Vagina (tissue), 2 donors: ENCODE data around the gene CLPSL2.

Experiments used
- POLR2A ChIP-seq, 2 donors: fragments of 450-650 bp; IDR thresholded peaks; one replicate each; pipeline ENCODE4 v1.6.1; 2017; ENCODE audit warnings: antibody characterized with exemption in 2 of 2, mild to moderate bottlenecking in 2 of 2, moderate library complexity in 2 of 2
- TF ChIP-seq, protein P1 (sequence below), 3 experiments: fragments of 450-650 bp in 2 of 3; fragments of 200-600 bp in 1 of 3; sonication (generic) in 1 of 3; IDR thresholded peaks; one replicate each; pipeline ENCODE4 v1.5.1; 2017 to 2019; ENCODE audit warnings: antibody characterized with exemption in 3 of 3, mild to moderate bottlenecking in 2 of 3, moderate library complexity in 2 of 3

- no peak for TF ChIP-seq POLR2A (IDR thresholded peaks at IDR 0.05)
- TF ChIP-seq, protein P1, sequence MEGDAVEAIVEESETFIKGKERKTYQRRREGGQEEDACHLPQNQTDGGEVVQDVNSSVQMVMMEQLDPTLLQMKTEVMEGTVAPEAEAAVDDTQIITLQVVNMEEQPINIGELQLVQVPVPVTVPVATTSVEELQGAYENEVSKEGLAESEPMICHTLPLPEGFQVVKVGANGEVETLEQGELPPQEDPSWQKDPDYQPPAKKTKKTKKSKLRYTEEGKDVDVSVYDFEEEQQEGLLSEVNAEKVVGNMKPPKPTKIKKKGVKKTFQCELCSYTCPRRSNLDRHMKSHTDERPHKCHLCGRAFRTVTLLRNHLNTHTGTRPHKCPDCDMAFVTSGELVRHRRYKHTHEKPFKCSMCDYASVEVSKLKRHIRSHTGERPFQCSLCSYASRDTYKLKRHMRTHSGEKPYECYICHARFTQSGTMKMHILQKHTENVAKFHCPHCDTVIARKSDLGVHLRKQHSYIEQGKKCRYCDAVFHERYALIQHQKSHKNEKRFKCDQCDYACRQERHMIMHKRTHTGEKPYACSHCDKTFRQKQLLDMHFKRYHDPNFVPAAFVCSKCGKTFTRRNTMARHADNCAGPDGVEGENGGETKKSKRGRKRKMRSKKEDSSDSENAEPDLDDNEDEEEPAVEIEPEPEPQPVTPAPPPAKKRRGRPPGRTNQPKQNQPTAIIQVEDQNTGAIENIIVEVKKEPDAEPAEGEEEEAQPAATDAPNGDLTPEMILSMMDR (IDR thresholded peaks at IDR 0.05): no peak
These were observed 32.3 kb downstream of the CLPSL2 start for GRCh38 chr6:35808688-35809087.
